ENCODE results near the gene AHCYL2.
"Not testable (repeated sequence)": the region's sequence is repeated elsewhere in the genome, so short reads cannot be mapped to it uniquely, and the experiment has no call there.

Gene AHCYL2

DNA sequence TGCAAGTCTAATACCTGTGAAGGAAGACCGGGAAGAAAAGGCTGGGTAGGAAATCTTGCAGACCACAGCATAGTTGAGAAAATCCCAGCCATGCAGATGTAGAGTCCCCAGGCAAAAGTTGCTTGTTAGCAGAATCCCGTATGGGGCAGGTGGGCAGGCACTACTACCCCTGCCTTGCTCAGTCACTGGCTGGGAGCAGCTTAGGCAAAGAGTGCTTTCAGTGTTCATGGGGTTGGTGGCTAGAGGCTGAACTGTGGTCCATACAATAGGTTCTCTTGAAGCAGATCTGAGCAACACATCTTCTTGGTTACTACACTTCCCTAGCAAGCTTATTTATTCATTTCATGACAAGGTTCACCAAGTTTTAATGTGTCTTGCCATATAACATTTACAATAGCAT is 92.6 kb downstream of the AHCYL2 start:
- Mint-ChIP-seq H3K4me3 (no peak overlapping the region), H3K27me3 (no peaks in the 10 kb centered on the region), H3K27ac (no peak overlapping the region)

GRCh38 chr7:129327076-129327475 is 102.2 kb downstream of the AHCYL2 start:
- Mint-ChIP-seq H3K9me3 (ENCODE audit: low read depth) (peaks cover 4% of the 10 kb centered on the region), H3K4me3 (no peak overlapping the region), H3K27me3 (no peaks in the 10 kb centered on the region), H3K4me1 (ENCODE audit: low read depth) (no peaks in the 10 kb centered on the region), H3K27ac (no peak overlapping the region), H3K36me3 (peaks cover 23% of the 10 kb centered on the region)

More for the DNA sequence above, 92.6 kb downstream of the AHCYL2 start:
- H3K36me3 Mint-ChIP-seq = peaks cover 9% of the 10 kb centered on the region
- H3K9me3 Mint-ChIP-seq (ENCODE audit: low read depth) = no peaks in the 10 kb centered on the region
- H3K4me1 Mint-ChIP-seq (ENCODE audit: low read depth) = no peaks in the 10 kb centered on the region

- Mint-ChIP-seq H3K4me1 (ENCODE audit: low read depth) (no peaks in the 10 kb centered on the region), H3K9me3 (ENCODE audit: low read depth) (no peaks in the 10 kb centered on the region), H3K27me3 (no peaks in the 10 kb centered on the region), H3K36me3 (peaks cover 5% of the 10 kb centered on the region), H3K4me3 (no peak overlapping the region), H3K27ac (no peak overlapping the region)
These were observed 107.6 kb downstream of the AHCYL2 start for GRCh38 chr7:129332254-129333035.

DNA sequence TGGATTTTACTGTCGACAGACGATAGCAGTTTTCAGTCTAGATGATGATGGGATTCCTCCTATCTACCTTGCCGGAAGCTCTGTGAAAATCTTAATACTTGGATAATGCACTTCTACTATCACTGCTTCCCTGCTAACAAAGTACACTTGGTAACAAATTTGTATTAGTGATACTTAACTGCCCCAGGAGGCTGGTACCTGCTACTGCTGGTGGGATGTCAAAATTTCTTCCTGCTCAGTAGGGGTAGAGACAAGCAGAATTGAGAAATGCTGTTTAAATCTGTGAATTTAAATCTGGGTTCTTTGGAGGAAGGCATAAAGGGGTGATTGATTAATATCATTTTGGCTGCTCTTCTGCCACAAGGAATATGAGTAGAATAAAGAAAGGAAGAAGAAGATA is 109.6 kb downstream of the AHCYL2 start:
- H3K27ac Mint-ChIP-seq = no peak overlapping the region
- H3K36me3 Mint-ChIP-seq = peaks cover 3% of the 10 kb centered on the region
- H3K4me3 Mint-ChIP-seq = no peak overlapping the region
- H3K4me1 Mint-ChIP-seq (ENCODE audit: low read depth) = no peaks in the 10 kb centered on the region
- no peaks in the 10 kb centered on the region for H3K9me3 Mint-ChIP-seq (ENCODE audit: low read depth)
- no peaks in the 10 kb centered on the region for H3K27me3 Mint-ChIP-seq

DNA sequence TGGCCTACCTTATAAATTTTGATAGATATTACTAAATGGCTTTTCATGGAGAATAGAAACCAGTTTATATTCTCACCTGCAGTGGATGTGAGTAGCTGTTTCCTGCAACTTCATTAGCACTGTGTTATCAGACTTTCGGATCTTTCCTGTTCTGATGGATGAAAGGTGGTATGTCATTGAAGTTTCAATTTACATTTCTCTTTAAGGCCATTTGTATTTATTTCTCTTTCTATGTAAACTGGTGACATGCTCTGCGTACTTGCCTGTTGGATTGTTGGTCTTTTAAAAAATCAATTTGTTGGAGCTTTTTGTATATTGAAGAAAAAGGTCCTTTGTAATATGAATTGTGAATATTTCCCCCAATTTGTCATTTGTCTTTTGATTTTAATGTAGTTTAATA is 113.6 kb downstream of the AHCYL2 start:
- no peaks in the 10 kb centered on the region for H3K27me3 Mint-ChIP-seq
- H3K9me3 Mint-ChIP-seq (ENCODE audit: low read depth) = no peaks in the 10 kb centered on the region
- H3K27ac Mint-ChIP-seq = no peak overlapping the region
- H3K4me1 Mint-ChIP-seq (ENCODE audit: low read depth) = peaks cover 7% of the 10 kb centered on the region
- peaks cover 3% of the 10 kb centered on the region for H3K36me3 Mint-ChIP-seq
- H3K4me3 Mint-ChIP-seq = no peak overlapping the region

GRCh38 chr7:129341212-129341611 is 116.4 kb downstream of the AHCYL2 start:
- Mint-ChIP-seq H3K36me3 (peaks cover 5% of the 10 kb centered on the region), H3K27me3 (no peaks in the 10 kb centered on the region), H3K4me1 (ENCODE audit: low read depth) (peaks cover 13% of the 10 kb centered on the region), H3K4me3 (no peak overlapping the region), H3K27ac (no peak overlapping the region), H3K9me3 (ENCODE audit: low read depth) (no peaks in the 10 kb centered on the region)

- no peak overlapping the region for H3K27ac Mint-ChIP-seq
- H3K4me3 Mint-ChIP-seq = no peak overlapping the region
- no peaks in the 10 kb centered on the region for H3K27me3 Mint-ChIP-seq
- peaks cover 13% of the 10 kb centered on the region for H3K4me1 Mint-ChIP-seq (ENCODE audit: low read depth)
- H3K9me3 Mint-ChIP-seq (ENCODE audit: low read depth) = no peaks in the 10 kb centered on the region
- H3K36me3 Mint-ChIP-seq = peaks cover 3% of the 10 kb centered on the region
These were observed 117.3 kb downstream of the AHCYL2 start for GRCh38 chr7:129341816-129342806.

DNA sequence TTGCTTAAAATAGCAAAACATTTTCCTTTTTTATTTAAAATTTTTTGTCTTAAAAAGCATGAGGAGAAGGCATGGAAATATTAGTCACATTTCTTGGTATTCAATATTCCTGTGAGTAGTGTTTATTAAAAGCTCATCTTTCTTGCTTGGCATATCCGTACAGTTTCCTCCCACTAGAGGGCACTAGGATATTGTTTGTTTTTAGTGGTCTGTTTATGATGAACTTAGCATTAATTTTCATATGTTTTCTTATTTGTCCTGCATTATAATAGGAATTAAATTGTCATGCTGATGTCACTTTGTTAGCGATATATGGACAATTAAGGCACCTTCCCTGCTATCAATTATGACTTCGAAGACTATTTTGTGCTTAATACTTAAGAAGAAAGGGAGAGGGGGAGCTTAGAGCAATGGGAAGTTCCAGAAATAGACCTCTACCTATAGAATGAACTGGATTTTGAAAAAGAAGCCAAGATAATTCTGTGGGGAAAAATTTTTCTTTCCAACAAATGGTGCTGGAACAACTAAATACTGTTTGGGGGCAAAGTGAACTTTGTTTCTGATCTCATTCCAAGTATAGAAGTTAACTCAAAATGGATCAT is 118.4 kb downstream of the AHCYL2 start:
- Mint-ChIP-seq H3K4me1 (ENCODE audit: low read depth) (peaks cover 13% of the 10 kb centered on the region), H3K9me3 (ENCODE audit: low read depth) (no peaks in the 10 kb centered on the region), H3K27ac (no peak overlapping the region), H3K4me3 (no peak overlapping the region), H3K27me3 (no peaks in the 10 kb centered on the region), H3K36me3 (peaks cover 3% of the 10 kb centered on the region)

GRCh38 chr7:129347330-129347729 is 122.5 kb downstream of the AHCYL2 start:
- Mint-ChIP-seq H3K27ac (no peak overlapping the region), H3K4me3 (no peak overlapping the region), H3K36me3 (peaks cover 4% of the 10 kb centered on the region), H3K9me3 (ENCODE audit: low read depth) (no peaks in the 10 kb centered on the region), H3K27me3 (no peaks in the 10 kb centered on the region), H3K4me1 (ENCODE audit: low read depth) (peaks cover 7% of the 10 kb centered on the region)

GRCh38 chr7:129348023-129348740 is 123.4 kb downstream of the AHCYL2 start:
- peaks cover 7% of the 10 kb centered on the region for H3K4me1 Mint-ChIP-seq (ENCODE audit: low read depth)
- no peak overlapping the region for H3K27ac Mint-ChIP-seq
- H3K36me3 Mint-ChIP-seq = peaks cover 4% of the 10 kb centered on the region

DNA sequence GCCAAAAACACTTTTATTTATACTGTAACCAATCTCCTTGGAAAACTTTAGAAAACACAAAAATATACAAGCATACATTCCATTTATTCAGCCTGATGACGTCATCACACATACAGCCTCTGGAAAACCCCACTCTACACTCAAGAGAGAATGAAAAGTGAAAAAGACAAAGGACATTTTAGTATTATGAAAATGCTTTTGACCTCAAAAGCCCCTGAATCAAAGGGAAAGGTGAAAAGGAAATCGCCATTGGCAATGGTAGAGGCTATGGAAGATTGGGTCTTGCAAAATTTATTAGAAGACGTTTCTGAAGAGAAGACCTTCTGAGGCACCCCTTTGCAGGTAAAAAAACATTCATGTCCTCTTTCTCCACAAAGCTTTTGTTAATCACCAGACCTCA is 126.5 kb downstream of the AHCYL2 start:
- Mint-ChIP-seq H3K36me3 (peaks cover 2% of the 10 kb centered on the region), H3K4me1 (ENCODE audit: low read depth) (peaks cover 1% of the 10 kb centered on the region)

More at GRCh38 chr7:129348023-129348740, 123.4 kb downstream of the AHCYL2 start:
- Mint-ChIP-seq H3K27me3 (no peaks in the 10 kb centered on the region), H3K9me3 (ENCODE audit: low read depth) (no peaks in the 10 kb centered on the region), H3K4me3 (no peak overlapping the region)

GRCh38 chr7:129353104-129353503 is 128.3 kb downstream of the AHCYL2 start:
- not testable (repeated sequence) for H3K36me3 Mint-ChIP-seq; H3K4me1 Mint-ChIP-seq (ENCODE audit: low read depth); H3K27me3 Mint-ChIP-seq; H3K9me3 Mint-ChIP-seq (ENCODE audit: low read depth); H3K27ac Mint-ChIP-seq; H3K4me3 Mint-ChIP-seq

More for the DNA sequence above, 126.5 kb downstream of the AHCYL2 start:
- H3K27ac Mint-ChIP-seq = no peak overlapping the region
- no peaks in the 10 kb centered on the region for H3K9me3 Mint-ChIP-seq (ENCODE audit: low read depth)
- H3K27me3 Mint-ChIP-seq = no peaks in the 10 kb centered on the region
- H3K4me3 Mint-ChIP-seq = no peak overlapping the region

DNA sequence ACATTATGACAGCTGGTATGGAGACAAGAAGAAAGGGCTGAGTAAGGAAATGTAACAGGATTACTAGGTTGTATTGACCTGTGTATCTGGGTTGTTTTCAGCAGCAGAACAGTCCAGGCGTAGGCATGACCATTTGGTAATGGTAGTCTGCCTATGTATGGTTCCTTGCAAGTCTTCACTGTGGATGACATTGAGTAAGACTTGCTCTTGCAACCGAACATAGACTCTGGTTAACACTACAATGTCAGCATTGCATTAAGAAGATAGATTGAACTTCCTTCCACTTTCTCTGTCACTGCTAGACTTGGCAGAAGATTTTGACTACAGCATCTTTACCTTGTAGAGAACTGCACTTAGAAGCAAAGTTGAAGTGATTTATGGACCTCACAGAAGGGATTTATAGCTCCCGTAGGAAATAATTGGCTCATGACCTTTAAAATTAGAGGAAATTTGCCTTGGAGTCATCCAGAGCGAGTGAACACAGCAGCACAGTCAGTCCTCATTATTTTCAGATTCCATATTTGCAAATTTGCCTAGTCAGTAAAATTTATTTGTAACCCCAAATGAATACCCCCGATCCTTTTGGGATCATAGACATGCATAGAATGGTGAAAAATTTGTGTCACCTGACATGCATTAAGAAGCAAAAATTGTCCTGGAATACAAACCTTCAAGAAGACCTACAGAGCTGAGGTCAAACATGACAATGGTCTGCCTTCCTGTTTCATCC is 129.8 kb downstream of the AHCYL2 start:
- H3K9me3 Mint-ChIP-seq (ENCODE audit: low read depth) = no peaks in the 10 kb centered on the region
- no peaks in the 10 kb centered on the region for H3K27me3 Mint-ChIP-seq
- no peak overlapping the region for H3K4me3 Mint-ChIP-seq
- H3K36me3 Mint-ChIP-seq = peaks cover 2% of the 10 kb centered on the region
- H3K27ac Mint-ChIP-seq = no peak overlapping the region
- peaks cover 1% of the 10 kb centered on the region for H3K4me1 Mint-ChIP-seq (ENCODE audit: low read depth)

DNA sequence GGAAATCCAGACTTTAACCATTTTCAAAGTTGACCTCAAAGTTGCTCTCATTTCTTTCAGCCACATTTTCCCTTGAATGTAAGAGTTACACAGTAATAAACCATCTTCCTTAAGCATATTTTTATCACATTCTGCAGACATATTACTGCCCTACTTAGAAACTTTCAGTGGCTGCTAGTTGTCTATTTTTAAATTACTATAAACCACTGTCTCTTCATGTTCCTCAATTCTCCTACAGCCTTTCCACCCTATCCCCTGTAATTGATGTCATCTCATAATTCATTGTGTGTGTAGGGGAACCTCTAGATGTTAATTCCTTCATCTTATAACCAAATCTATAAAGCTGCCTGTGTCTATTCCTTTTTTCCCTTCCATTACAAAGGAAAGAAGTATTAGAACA is 131.3 kb downstream of the AHCYL2 start:
- no peaks in the 10 kb centered on the region for H3K9me3 Mint-ChIP-seq (ENCODE audit: low read depth)

More for the DNA sequence above, 131.3 kb downstream of the AHCYL2 start:
- Mint-ChIP-seq H3K27ac (no peak overlapping the region), H3K27me3 (no peaks in the 10 kb centered on the region), H3K36me3 (peaks cover 1% of the 10 kb centered on the region), H3K4me1 (ENCODE audit: low read depth) (peaks cover under 1% of the 10 kb centered on the region), H3K4me3 (no peak overlapping the region)

All from activated naive CD8-positive, alpha-beta T cell (primary cell).